CD4-positive, CD25-positive, alpha-beta regulatory T cell (primary cell): ENCODE measurements around the gene SLC39A12. TPM values are rescaled to one million over a fixed set of nuclear protein-coding genes. Genes with fewer than 3 reads are reported as not detected.

ENCODE experiments used
- ATAC-seq, 2 donors: fragments of 150-1000 bp; cut with Tn5 transposase; one replicate each; pipeline ENCODE4 v1.10.0; 2021; ENCODE audit warnings: low read depth in 2 of 2, moderate number of reproducible peaks in 2 of 2, moderate library complexity in 1 of 2
- DNase-seq, 3 donors: peaks; one replicate each; pipeline versions ENCODE4 v3.0.0 to v3.0.0-alpha.2; 2012 to 2022; ENCODE audit warnings: mixed read lengths in 1 of 3
- H3K27ac ChIP-seq: one replicate; pipeline ENCODE4 v1.7.0; 2013; ENCODE audit warnings: mild to moderate bottlenecking, low read length; ENCODE audit not compliant: insufficient read depth, poor library complexity, severe bottlenecking
- H3K27me3 ChIP-seq: one replicate; pipeline ENCODE4 v1.7.0; 2013; ENCODE audit warnings: low read length; ENCODE audit not compliant: control insufficient read depth, insufficient read depth
- H3K36me3 ChIP-seq: one replicate; pipeline ENCODE4 v1.7.0; 2013; ENCODE audit warnings: mild to moderate bottlenecking, low read length, moderate library complexity; ENCODE audit not compliant: control insufficient read depth, insufficient read depth
- H3K4me1 ChIP-seq: 2 replicates; pipeline ENCODE4 v1.7.0; 2013; ENCODE audit warnings: mild to moderate bottlenecking, low read length; ENCODE audit not compliant: insufficient read depth, control insufficient read depth, poor library complexity, severe bottlenecking
- H3K4me3 ChIP-seq: one replicate; pipeline ENCODE4 v1.7.0; 2013; ENCODE audit warnings: low read depth, mild to moderate bottlenecking, low read length, moderate library complexity
- H3K9me3 ChIP-seq, 2 experiments: 1 replicate in 1 of 2; 2 replicates in 1 of 2; pipeline ENCODE4 v1.7.0; 2013; ENCODE audit warnings: low read length in 2 of 2, mild to moderate bottlenecking in 1 of 2, moderate library complexity in 1 of 2; ENCODE audit not compliant: control insufficient read depth in 2 of 2
- H3K27ac Mint-ChIP-seq, 3 donors: one replicate each; pipeline ENCODE4 v1.8.0; 2020 to 2022; ENCODE audit warnings: mild to moderate bottlenecking in 3 of 3, mixed read lengths in 3 of 3, moderate library complexity in 2 of 3
- H3K27me3 Mint-ChIP-seq: one replicate; pipeline ENCODE4 v1.8.0; 2022; ENCODE audit warnings: mild to moderate bottlenecking, mixed read lengths
- H3K36me3 Mint-ChIP-seq: one replicate; pipeline ENCODE4 v1.8.0; 2020; ENCODE audit warnings: mixed read lengths
- H3K4me1 Mint-ChIP-seq, 4 donors: one replicate each; pipeline ENCODE4 v1.8.0; 2020 to 2022; ENCODE audit warnings: mixed read lengths in 4 of 4, mild to moderate bottlenecking in 1 of 4
- H3K4me3 Mint-ChIP-seq, 4 donors: one replicate each; pipeline ENCODE4 v1.8.0; 2020 to 2022; ENCODE audit warnings: mild to moderate bottlenecking in 4 of 4, mixed read lengths in 4 of 4, moderate library complexity in 3 of 4
- H3K9me3 Mint-ChIP-seq, 7 donors: one replicate each; pipeline ENCODE4 v1.8.0; 2020 to 2022; ENCODE audit warnings: mixed read lengths in 7 of 7, mild to moderate bottlenecking in 3 of 7, moderate library complexity in 2 of 7
- polyA plus RNA-seq, 4 donors: library from polyadenylated mRNA; unstranded; fragments of 300-500 nt; fragmentation: Illumina TruSeq; gene quantifications; one replicate each; pipeline ENCODE4 v1.2.3, GENCODE V29; 2021
- total RNA-seq: library from RNA; stranded (reverse); gene quantifications from one replicate; pipeline ENCODE4 v1.2.3, GENCODE V29; 2022

SLC39A12 gene
- total and polyA plus RNA-seq, 5 donors from 2014 or later: not detected

DNA sequence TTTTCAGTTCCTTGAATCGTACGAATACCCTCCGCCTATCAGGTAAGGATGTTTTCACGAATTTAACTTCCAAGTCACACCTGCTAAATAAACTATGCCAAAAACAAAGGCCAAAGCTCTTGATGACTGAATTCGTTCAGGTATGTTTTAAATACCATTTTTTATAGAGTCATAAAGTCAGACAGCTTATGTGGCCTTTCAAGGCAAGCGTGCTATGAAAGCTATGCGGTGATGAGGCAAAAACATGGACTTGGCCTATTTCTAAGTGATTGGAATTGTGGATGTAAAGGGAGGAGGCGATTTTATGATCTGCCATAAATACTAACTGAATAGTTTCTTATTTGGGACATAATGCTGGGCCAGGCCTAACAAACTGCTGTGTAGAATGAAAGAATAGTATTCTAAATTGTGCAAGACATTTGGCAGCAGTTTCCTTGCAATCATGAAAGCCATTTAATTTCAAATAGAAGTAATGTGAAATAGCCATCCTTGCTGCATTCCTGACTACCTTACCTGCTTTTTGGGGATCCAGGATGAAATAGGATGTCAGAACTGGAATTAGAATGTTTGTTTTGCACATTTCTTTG, 14.0 kb downstream of the SLC39A12 start:
- peaks cover 0 to 21% (median 6%) of the 10 kb centered on the region in 7 donors for H3K9me3 Mint-ChIP-seq
- Histone ChIP-seq H3K27ac (no peak overlapping the region), H3K4me3 (no peak overlapping the region), H3K4me1 (no peaks in the 10 kb centered on the region), H3K27me3 (no peaks in the 10 kb centered on the region), H3K36me3 (no peaks in the 10 kb centered on the region), H3K9me3 (no peaks in the 10 kb centered on the region)
- ATAC-seq (no peak), DNase-seq (no peak)
- H3K27ac Mint-ChIP-seq: no peak overlapping the region
- H3K4me3 Mint-ChIP-seq: no peak overlapping the region
- H3K27me3 Mint-ChIP-seq: peaks cover 7% of the 10 kb centered on the region
- no peaks in the 10 kb centered on the region for H3K4me1 Mint-ChIP-seq
- H3K36me3 Mint-ChIP-seq: no peaks in the 10 kb centered on the region

DNA sequence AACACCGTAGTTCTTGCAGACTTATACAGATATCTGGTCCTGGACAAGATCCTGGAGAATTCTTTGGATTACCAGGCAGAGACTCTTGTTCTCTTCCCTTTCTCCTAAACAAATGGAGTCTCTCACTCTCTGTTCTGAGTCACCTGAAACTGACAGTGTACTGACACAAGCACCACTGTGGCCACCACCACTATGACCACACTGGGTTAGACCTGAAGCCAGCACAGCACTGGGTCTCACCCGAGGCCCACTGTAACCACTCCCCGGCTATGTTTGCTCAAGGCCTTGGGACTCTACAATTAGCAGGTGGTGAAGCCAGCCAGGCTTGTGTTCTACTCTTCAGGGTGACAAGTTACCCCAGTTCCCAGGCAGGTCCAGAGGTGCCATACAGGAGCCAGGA, 22.8 kb downstream of the SLC39A12 start:
- Histone ChIP-seq H3K36me3 (no peaks in the 10 kb centered on the region), H3K9me3 (peaks cover 0 to 3% of the 10 kb centered on the region in 2 experiments), H3K27ac (no peak overlapping the region), H3K27me3 (peaks cover 3% of the 10 kb centered on the region), H3K4me1 (no peaks in the 10 kb centered on the region), H3K4me3 (no peak overlapping the region)
- DNase-seq (no peak), ATAC-seq (no peak)
- Mint-ChIP-seq H3K4me1 (no peaks in the 10 kb centered on the region), H3K9me3 (peaks cover 0 to 24% (median 6%) of the 10 kb centered on the region in 7 donors), H3K4me3 (peak overlapping the region in 1 of 4 donors; percentile 8), H3K27ac (no peak overlapping the region), H3K36me3 (no peaks in the 10 kb centered on the region), H3K27me3 (peaks cover 13% of the 10 kb centered on the region)

DNA sequence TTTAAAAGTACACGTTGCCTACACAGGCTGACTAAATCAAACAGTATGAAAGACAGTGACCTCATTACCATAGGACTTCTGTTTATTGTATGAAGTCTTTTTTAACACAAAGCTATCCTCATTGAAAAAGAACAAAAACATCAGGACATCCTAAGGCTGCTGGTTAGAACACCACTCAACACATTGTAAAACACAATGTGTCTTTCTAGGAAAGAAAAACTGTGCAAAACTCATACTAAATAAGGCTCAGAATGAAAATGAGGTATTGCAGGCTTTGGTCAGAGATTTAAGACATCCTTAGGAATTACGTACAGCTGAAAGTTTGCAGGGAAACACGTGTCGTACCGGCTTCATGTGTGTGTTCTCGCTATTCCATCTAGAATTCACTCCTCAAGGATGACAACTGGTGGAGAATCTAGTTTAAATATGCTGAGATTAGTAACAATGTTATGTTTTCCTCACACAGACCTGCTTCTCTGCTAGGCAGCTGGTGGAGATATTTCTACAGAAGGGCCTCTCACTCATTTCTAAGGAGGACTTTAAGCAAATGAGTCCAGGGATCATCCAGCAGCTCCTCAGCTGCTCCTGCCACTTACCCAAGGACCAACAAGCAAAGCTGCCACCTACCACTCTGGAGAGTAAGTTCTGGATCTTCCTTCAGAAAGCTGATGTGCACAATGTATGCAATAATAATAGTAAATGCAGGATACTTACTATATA, 29.3 kb downstream of the SLC39A12 start:
- DNase-seq (no peak), ATAC-seq (no peak)
- H3K27me3 ChIP-seq: peaks cover 3% of the 10 kb centered on the region
- H3K4me1 Mint-ChIP-seq: no peaks in the 10 kb centered on the region
- no peak overlapping the region for H3K4me3 Mint-ChIP-seq
- H3K27ac Mint-ChIP-seq: no peak overlapping the region
- no peak overlapping the region for H3K4me3 ChIP-seq
- H3K36me3 Mint-ChIP-seq: no peaks in the 10 kb centered on the region
- H3K27ac ChIP-seq: no peak overlapping the region
- no peaks in the 10 kb centered on the region for H3K36me3 ChIP-seq
- no peaks in the 10 kb centered on the region for H3K9me3 ChIP-seq
- H3K9me3 Mint-ChIP-seq: peaks cover 0 to 2% (median 0%) of the 10 kb centered on the region in 7 donors
- H3K27me3 Mint-ChIP-seq: peaks cover 17% of the 10 kb centered on the region
- no peaks in the 10 kb centered on the region for H3K4me1 ChIP-seq

DNA sequence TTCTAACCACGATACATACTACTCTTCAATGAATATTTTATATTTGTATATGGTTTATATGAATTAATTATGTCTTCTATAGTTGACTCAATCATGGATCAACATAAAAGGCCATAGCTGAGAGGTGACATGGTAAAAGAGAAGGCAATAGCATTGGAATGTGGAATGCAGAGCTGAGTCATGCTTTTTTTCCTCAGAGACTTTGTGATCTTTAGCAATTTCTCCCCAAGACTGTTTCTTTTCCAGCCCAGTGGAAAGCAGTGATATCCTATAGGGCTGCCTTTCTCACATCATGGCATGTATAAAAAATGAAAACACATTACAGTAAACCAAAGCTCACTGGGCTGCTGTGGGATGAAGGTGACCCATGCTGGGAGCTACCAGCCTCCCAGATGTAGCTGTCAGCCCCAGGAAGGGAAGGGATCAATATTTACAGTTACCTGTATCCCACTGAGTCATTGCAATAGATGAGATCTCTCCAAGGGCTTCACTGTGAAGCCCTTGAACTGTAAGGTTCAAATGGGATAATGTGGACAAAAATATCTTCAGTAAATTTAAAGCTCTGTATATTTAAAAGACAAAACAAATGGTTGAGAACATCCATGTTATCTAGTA, 30.2 kb downstream of the SLC39A12 start:
- no peaks in the 10 kb centered on the region for H3K9me3 Mint-ChIP-seq
- no peaks in the 10 kb centered on the region for H3K36me3 ChIP-seq
- no peak for DNase-seq
- no peaks in the 10 kb centered on the region for H3K36me3 Mint-ChIP-seq
- no peaks in the 10 kb centered on the region for H3K9me3 ChIP-seq
- no peak overlapping the region for H3K27ac ChIP-seq
- H3K27ac Mint-ChIP-seq: no peak overlapping the region
- no peaks in the 10 kb centered on the region for H3K4me1 Mint-ChIP-seq
- H3K4me3 ChIP-seq: no peak overlapping the region
- H3K4me3 Mint-ChIP-seq: no peak overlapping the region
- H3K27me3 ChIP-seq: peaks cover 3% of the 10 kb centered on the region
- ATAC-seq: no peak
- no peaks in the 10 kb centered on the region for H3K4me1 ChIP-seq
- peaks cover 17% of the 10 kb centered on the region for H3K27me3 Mint-ChIP-seq

DNA sequence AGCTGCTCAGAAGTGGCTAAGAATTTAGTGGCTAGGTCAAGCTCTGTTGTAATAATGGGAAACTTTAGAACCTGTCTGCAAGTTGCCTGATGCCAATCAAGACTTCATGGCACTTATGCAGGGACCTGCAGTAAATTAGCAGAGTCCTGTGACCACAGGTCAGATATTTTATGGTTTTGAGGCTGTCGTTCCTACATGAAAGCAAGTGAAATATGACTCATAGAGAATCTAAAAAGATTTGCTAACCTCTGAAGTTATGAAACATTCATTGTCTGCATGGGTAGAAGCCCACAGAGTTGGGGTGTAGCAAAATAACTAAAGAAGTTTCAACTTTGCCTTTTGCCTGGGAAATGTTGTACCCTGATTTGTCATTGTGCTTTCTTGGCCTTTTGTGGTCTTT, 32.3 kb downstream of the SLC39A12 start:
- H3K36me3 ChIP-seq: no peaks in the 10 kb centered on the region
- no peak overlapping the region for H3K27ac ChIP-seq
- DNase-seq (no peak), ATAC-seq (no peak)
- no peak overlapping the region for H3K4me3 Mint-ChIP-seq
- H3K9me3 ChIP-seq: no peaks in the 10 kb centered on the region
- no peaks in the 10 kb centered on the region for H3K4me1 ChIP-seq
- no peak overlapping the region for H3K27ac Mint-ChIP-seq
- H3K36me3 Mint-ChIP-seq: no peaks in the 10 kb centered on the region
- peaks cover 4% of the 10 kb centered on the region for H3K27me3 Mint-ChIP-seq
- no peaks in the 10 kb centered on the region for H3K27me3 ChIP-seq
- H3K9me3 Mint-ChIP-seq: no peaks in the 10 kb centered on the region
- H3K4me3 ChIP-seq: no peak overlapping the region
- H3K4me1 Mint-ChIP-seq: no peaks in the 10 kb centered on the region

DNA sequence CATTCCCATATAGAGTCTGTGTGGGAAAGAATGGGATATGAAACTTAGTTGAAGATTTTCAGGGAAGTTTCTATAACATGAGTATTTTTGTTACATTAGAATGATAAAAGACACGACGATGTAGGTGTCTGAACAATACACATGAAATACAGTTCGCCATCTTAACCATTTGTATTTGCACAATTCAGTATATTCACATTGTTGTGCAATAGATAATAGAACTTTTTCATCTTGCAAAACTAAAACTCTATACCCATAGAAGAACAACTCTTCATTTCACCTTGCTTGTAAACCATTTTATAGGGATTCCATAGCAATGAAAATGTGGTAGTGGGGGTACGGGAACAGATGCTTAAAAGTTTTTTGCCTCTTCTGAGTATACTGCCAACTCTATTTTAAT, 32.8 kb downstream of the SLC39A12 start:
- H3K4me1 Mint-ChIP-seq: no peaks in the 10 kb centered on the region
- no peaks in the 10 kb centered on the region for H3K36me3 ChIP-seq
- no peaks in the 10 kb centered on the region for H3K27me3 ChIP-seq
- no peaks in the 10 kb centered on the region for H3K9me3 ChIP-seq
- ATAC-seq (no peak), DNase-seq (no peak)
- H3K9me3 Mint-ChIP-seq: no peaks in the 10 kb centered on the region
- no peaks in the 10 kb centered on the region for H3K36me3 Mint-ChIP-seq
- H3K27ac ChIP-seq: no peak overlapping the region
- no peaks in the 10 kb centered on the region for H3K4me1 ChIP-seq
- no peak overlapping the region for H3K4me3 Mint-ChIP-seq
- no peak overlapping the region for H3K4me3 ChIP-seq
- H3K27me3 Mint-ChIP-seq: peaks cover 4% of the 10 kb centered on the region
- H3K27ac Mint-ChIP-seq: no peak overlapping the region

DNA sequence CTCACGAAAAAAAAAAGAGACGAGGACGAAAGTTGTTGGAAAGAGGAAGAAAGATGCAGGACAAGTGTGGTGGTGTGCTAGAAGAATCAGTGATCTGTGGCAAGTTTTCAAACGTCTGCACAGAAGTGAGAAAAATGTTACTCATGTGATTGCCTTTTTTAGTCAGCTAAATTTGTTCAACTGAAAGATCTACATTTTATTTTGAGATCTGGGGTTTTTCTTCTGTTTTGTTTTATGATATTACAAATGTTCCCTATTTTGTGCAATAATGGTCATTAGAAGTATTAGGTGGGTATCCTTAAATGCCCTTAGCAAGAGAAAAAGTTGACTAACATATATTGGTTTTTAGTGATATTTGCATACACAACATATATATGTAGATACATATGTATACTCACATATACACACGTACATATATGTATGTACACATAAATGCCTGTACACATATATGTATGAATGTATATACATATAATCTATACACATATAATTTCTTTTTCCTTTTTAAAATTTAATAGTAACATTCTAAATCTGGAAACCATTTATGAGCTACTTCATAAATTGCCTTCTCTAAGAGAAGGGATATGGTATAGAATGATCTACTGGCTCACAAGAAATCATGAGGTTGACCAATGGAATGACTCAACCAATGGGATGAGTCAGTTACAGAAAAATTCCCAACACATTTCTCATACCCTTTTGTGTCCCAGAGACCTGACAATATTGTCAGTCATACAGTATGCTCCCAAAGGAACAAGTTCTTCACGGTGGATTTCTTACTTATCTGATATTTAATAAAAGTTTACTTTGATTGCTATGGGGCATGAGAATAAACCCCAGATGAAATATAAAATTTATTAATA, 38.4 kb downstream of the SLC39A12 start:
- H3K27me3 Mint-ChIP-seq: peaks cover 4% of the 10 kb centered on the region
- DNase-seq (no peak), ATAC-seq (no peak)
- Histone ChIP-seq H3K27me3 (no peaks in the 10 kb centered on the region), H3K4me1 (no peaks in the 10 kb centered on the region), H3K27ac (no peak overlapping the region), H3K9me3 (no peaks in the 10 kb centered on the region), H3K36me3 (no peaks in the 10 kb centered on the region), H3K4me3 (no peak overlapping the region)
- H3K4me1 Mint-ChIP-seq: no peaks in the 10 kb centered on the region
- no peak overlapping the region for H3K27ac Mint-ChIP-seq
- H3K36me3 Mint-ChIP-seq: no peaks in the 10 kb centered on the region
- H3K9me3 Mint-ChIP-seq: no peaks in the 10 kb centered on the region
- H3K4me3 Mint-ChIP-seq: no peak overlapping the region
